Measurements from ENCODE around the gene RNF213. TPM values are rescaled to one million over a fixed set of nuclear protein-coding genes. Genes with fewer than 3 reads are reported as not detected.

Gene RNF213
- total RNA-seq, 1 donor = 134 TPM

DNA sequence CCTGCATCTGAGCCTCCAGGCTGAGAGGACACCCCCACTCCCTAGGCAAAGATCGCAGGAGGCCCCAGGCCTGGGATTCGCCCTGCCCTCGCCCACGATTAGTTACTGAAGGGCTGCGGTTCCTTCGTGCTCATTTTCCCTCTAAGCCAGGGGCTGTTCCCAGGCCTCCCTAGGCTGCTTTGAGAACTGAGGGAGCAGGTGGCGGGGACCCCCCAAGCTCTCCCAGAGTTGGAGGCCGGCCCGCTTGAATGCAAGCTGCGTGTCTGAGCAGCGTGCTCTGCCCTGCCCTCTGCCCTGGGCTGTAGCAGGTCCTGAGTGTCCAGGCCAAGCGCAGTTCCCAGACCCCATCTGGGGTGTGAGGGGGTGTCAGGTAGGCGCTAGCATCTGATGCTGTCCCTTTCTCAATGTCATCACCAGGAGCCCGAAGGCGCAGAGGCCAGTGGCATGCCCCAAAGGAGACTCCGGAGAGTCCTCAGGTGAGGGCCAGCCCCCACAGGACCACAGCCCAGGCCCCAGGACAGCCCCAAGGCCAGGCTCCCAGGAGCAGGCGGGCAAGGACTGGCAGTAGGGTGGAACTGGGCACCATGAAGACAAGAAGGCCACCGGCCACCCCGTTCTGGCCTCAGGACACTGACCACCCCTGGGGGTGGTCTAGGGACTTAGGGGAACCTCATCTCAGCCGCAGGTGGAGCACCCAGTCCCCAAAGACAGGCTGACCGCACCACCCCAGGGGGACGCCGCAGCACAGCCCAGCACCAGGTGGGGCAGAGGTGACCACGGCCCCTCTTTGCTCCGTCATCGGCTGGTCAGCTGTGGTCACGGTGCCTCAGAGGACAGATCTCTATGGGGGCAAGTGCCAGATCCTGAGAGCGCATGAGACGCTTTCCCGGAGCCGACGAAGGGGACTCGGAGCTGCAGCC is 169.0 kb downstream of the RNF213 start:
- TF ChIP-seq, protein P1, sequence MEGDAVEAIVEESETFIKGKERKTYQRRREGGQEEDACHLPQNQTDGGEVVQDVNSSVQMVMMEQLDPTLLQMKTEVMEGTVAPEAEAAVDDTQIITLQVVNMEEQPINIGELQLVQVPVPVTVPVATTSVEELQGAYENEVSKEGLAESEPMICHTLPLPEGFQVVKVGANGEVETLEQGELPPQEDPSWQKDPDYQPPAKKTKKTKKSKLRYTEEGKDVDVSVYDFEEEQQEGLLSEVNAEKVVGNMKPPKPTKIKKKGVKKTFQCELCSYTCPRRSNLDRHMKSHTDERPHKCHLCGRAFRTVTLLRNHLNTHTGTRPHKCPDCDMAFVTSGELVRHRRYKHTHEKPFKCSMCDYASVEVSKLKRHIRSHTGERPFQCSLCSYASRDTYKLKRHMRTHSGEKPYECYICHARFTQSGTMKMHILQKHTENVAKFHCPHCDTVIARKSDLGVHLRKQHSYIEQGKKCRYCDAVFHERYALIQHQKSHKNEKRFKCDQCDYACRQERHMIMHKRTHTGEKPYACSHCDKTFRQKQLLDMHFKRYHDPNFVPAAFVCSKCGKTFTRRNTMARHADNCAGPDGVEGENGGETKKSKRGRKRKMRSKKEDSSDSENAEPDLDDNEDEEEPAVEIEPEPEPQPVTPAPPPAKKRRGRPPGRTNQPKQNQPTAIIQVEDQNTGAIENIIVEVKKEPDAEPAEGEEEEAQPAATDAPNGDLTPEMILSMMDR (IDR thresholded peaks at IDR 0.05; ENCODE audit: extremely low read depth, low read depth, low read length) = no peak
- H3K79me2 ChIP-seq (ENCODE audit: insufficient read depth, low read length) = no peaks in the 10 kb centered on the region
- H2AFZ ChIP-seq (ENCODE audit: low read length) = no peak overlapping the region
- H4K20me1 ChIP-seq (ENCODE audit: insufficient read depth, low read length) = peaks cover 10% of the 10 kb centered on the region
- H3K4me3 ChIP-seq (ENCODE audit: insufficient read depth, low read length) = no peak overlapping the region
- peak; percentile 78 for DNase-seq (ENCODE audit: insufficient read length, low spot score, missing footprints)
- H3K27ac ChIP-seq (ENCODE audit: low read depth, low read length) = no peak overlapping the region
- no peaks in the 10 kb centered on the region for H3K9me3 ChIP-seq (ENCODE audit: low read depth, low read length)
- H3K27me3 ChIP-seq (ENCODE audit: insufficient read depth, low read length) = no peaks in the 10 kb centered on the region
- H3K4me1 ChIP-seq (ENCODE audit: insufficient read depth, low read length) = no peaks in the 10 kb centered on the region
- H3K4me2 ChIP-seq (ENCODE audit: insufficient read depth, low read length) = no peak overlapping the region
- no peaks in the 10 kb centered on the region for H3K36me3 ChIP-seq (ENCODE audit: insufficient read depth, low read length)

DNA sequence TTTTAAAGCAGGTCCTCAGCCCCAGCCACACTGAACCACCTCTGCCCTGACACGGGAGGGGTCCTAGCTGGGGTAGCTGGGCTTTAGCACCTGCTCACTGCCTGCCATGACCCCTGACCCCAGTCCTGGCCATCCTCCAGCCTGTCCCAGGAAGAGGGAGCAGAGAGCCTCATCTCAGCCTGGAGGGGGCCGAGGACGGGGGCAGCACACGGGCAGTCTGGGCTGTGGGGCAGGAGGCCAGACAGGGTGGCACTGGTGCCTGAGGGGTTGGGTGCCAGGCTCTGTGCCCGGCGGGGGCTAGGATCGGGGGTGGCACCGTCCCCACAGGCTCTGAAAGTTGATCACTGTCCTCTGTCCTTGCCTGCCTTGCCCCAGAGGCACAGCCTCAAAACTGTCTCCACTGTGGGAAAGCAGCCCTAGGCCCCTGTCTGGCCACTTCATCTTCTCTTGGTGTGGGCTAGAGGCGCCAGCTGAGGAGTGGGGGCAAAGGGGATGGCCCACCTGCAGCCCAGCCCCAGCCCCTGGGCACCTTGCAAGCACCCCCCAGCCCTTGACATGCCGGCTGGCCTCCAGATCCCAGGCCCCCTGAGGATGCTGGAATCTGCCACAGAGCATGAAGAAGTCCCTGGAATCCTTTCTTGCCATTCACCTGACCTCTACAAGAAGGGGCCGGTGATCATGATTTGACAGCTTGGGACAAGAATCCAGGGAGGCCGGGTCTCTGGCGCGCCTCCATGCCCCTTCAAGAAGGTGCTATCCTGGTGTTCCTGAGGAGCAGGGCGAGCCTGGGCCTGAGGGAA is 170.0 kb downstream of the RNF213 start:
- no peaks in the 10 kb centered on the region for H3K9me3 ChIP-seq (ENCODE audit: low read depth, low read length)
- no peak overlapping the region for H3K27ac ChIP-seq (ENCODE audit: low read depth, low read length)
- H3K4me2 ChIP-seq (ENCODE audit: insufficient read depth, low read length) = no peak overlapping the region
- no peaks in the 10 kb centered on the region for H3K79me2 ChIP-seq (ENCODE audit: insufficient read depth, low read length)
- H3K4me1 ChIP-seq (ENCODE audit: insufficient read depth, low read length) = no peaks in the 10 kb centered on the region
- H2AFZ ChIP-seq (ENCODE audit: low read length) = no peak overlapping the region
- no peaks in the 10 kb centered on the region for H3K36me3 ChIP-seq (ENCODE audit: insufficient read depth, low read length)
- H4K20me1 ChIP-seq (ENCODE audit: insufficient read depth, low read length) = peaks cover 10% of the 10 kb centered on the region
- TF ChIP-seq, protein P1 (IDR thresholded peaks at IDR 0.05; ENCODE audit: extremely low read depth, low read depth, low read length) = no peak
- peak; percentile 78 for DNase-seq (ENCODE audit: insufficient read length, low spot score, missing footprints)
- no peak overlapping the region for H3K4me3 ChIP-seq (ENCODE audit: insufficient read depth, low read length)
- H3K27me3 ChIP-seq (ENCODE audit: insufficient read depth, low read length) = no peaks in the 10 kb centered on the region

DNA sequence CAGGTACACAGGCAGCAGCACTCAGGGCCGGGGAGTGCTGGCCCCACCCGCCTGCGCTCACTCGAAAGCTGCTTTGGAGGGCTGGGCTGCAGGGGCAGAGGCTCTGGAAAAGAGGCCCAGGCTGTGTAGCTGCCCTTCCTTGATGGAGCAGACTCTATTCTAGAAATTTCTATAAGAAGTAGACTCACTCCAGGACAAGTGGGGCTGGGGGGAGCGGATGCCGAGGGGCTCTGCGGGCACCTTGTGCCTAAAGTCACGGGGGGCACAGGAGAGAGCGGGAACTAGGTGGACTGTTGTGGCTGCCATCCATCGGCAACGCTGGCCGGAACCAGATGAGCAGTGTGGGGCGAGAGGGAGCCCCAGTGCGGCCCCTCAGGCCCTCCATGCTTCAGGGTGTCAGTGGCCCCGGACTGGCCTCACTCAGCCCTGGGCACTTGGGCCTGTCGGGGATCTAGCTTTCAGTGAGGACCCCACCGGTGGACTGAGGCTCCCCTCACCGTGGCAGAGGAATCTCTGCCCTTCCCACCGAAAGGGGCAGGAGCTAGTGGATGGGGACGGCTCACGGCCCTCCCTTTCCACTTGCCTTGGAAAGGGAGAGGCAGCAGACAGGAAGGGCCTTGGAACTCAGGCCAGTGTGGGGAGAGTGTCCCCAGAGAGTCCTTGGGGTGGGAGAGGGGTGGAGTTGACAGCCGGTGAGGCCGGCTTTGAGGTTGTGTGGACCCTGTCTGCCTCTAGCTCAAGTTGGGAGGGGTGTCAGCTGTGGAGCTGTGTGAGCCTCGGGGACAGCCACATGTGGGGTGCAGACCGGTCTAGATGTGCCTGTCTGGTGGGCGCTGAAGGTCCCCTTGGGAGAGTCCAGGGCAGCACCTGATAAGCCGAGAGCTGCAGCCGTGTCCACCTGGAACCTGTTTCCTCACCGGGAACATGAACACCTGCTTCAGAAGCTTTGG is 170.9 kb downstream of the RNF213 start:
- H3K27me3 ChIP-seq (ENCODE audit: insufficient read depth, low read length) = no peaks in the 10 kb centered on the region
- TF ChIP-seq, protein P1 (IDR thresholded peaks at IDR 0.05; ENCODE audit: extremely low read depth, low read depth, low read length) = no peak

More for the DNA sequence above, 170.9 kb downstream of the RNF213 start:
- no peak overlapping the region for H3K4me2 ChIP-seq (ENCODE audit: insufficient read depth, low read length)
- no peak overlapping the region for H2AFZ ChIP-seq (ENCODE audit: low read length)
- DNase-seq (ENCODE audit: insufficient read length, low spot score, missing footprints) = peak; percentile 88
- no peaks in the 10 kb centered on the region for H3K9me3 ChIP-seq (ENCODE audit: low read depth, low read length)
- H3K4me1 ChIP-seq (ENCODE audit: insufficient read depth, low read length) = no peaks in the 10 kb centered on the region
- H4K20me1 ChIP-seq (ENCODE audit: insufficient read depth, low read length) = peaks cover 7% of the 10 kb centered on the region
- no peaks in the 10 kb centered on the region for H3K79me2 ChIP-seq (ENCODE audit: insufficient read depth, low read length)
- H3K36me3 ChIP-seq (ENCODE audit: insufficient read depth, low read length) = no peaks in the 10 kb centered on the region
- H3K27ac ChIP-seq (ENCODE audit: low read depth, low read length) = no peak overlapping the region
- H3K4me3 ChIP-seq (ENCODE audit: insufficient read depth, low read length) = no peak overlapping the region
